Adipocyte (in vitro differentiated cells): ENCODE measurements around the gene SPDYE1.
"Not testable (repeated sequence)": the region's sequence is repeated elsewhere in the genome, so short reads cannot be mapped to it uniquely, and the experiment has no call there.

Source experiments
- DNase-seq: peaks from one replicate; pipeline ENCODE4 v3.0.0-alpha.2; 2015; ENCODE audit warnings: low read depth
- H3K27me3 ChIP-seq: replicated peaks from 2 replicates; pipeline ENCODE4 v1.7.0; 2013; ENCODE audit warnings: mild to moderate bottlenecking, low read length, moderate library complexity; ENCODE audit not compliant: control insufficient read depth, insufficient read depth
- H3K36me3 ChIP-seq: 2 replicates; pipeline ENCODE4 v1.7.0; 2013; ENCODE audit warnings: low read length, mild to moderate bottlenecking, moderate library complexity; ENCODE audit not compliant: control insufficient read depth, insufficient read depth, severe bottlenecking
- H3K4me1 ChIP-seq: 2 replicates; pipeline ENCODE4 v1.7.0; 2013; ENCODE audit warnings: mild to moderate bottlenecking, low read length, moderate library complexity; ENCODE audit not compliant: control insufficient read depth, insufficient read depth
- H3K4me3 ChIP-seq: 2 replicates; pipeline ENCODE4 v1.7.0; 2013; ENCODE audit warnings: mild to moderate bottlenecking, low read length, moderate library complexity
- H3K9ac ChIP-seq: 2 replicates; pipeline ENCODE4 v1.7.0; 2013; ENCODE audit warnings: mild to moderate bottlenecking, low read length, moderate library complexity
- H3K9me3 ChIP-seq: 2 replicates; pipeline ENCODE4 v1.7.0; 2013; ENCODE audit warnings: mild to moderate bottlenecking, low read length, moderate library complexity; ENCODE audit not compliant: control insufficient read depth

Gene SPDYE1

DNA sequence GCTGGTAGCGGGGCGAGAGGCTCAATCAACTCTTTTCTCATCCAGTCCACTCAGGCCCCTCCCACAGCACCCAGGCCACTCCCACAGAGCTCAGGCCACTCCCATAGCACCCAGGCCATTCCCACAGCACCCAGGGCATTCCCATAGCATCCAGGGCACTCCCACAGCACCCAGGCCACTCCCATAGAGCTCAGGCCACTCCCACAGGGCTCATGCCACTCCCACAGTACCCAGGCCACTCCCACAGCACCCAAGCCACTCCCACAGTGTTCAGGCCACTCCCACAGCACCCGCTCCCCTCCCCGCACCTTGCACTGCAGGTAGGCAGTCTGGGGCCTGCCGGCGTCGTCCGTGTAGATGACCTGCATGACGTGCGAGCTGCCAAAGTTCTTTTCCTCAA, 38.7 kb downstream of the SPDYE1 start:
- not testable (repeated sequence) for H3K4me3 ChIP-seq, H3K9ac ChIP-seq, H3K36me3 ChIP-seq, H3K27me3 ChIP-seq, H3K9me3 ChIP-seq, H3K4me1 ChIP-seq
- DNase-seq, result peak; percentile 24

GRCh38 chr7:44037951-44038350, 40.3 kb downstream of the SPDYE1 start:
- not testable (repeated sequence) for DNase-seq, H3K9ac ChIP-seq, H3K36me3 ChIP-seq, H3K9me3 ChIP-seq, H3K4me1 ChIP-seq, H3K4me3 ChIP-seq, H3K27me3 ChIP-seq

DNA sequence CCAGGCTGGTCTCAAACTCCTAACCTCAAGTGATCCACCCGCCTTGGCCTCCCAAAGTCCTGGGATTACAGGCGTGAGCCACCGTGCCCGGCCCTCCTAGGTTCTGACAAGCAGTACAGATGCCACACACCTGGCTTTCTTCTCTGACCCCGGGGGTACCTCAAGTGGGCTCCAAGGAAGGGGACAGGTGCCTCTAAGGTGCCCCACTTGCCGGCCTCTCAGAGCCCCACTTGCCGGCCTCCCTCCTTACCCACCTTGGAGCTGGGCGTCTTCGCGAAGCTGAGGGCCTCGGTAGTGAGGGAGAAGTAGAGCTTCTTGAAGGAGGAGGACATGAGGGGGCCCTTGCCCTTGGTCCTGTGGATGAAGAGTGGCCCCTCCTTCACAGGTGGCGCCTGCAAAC, 40.9 kb downstream of the SPDYE1 start:
- not testable (repeated sequence) for H3K9ac ChIP-seq, H3K36me3 ChIP-seq, H3K27me3 ChIP-seq, H3K4me3 ChIP-seq, H3K9me3 ChIP-seq, DNase-seq, H3K4me1 ChIP-seq

- H3K9ac ChIP-seq, H3K4me3 ChIP-seq, H3K36me3 ChIP-seq, H3K9me3 ChIP-seq, H3K27me3 ChIP-seq, H3K4me1 ChIP-seq: not testable (repeated sequence)
- peak; percentile 45 for DNase-seq
Measured at GRCh38 chr7:44038961-44039558, 41.4 kb downstream of the SPDYE1 start.

DNA sequence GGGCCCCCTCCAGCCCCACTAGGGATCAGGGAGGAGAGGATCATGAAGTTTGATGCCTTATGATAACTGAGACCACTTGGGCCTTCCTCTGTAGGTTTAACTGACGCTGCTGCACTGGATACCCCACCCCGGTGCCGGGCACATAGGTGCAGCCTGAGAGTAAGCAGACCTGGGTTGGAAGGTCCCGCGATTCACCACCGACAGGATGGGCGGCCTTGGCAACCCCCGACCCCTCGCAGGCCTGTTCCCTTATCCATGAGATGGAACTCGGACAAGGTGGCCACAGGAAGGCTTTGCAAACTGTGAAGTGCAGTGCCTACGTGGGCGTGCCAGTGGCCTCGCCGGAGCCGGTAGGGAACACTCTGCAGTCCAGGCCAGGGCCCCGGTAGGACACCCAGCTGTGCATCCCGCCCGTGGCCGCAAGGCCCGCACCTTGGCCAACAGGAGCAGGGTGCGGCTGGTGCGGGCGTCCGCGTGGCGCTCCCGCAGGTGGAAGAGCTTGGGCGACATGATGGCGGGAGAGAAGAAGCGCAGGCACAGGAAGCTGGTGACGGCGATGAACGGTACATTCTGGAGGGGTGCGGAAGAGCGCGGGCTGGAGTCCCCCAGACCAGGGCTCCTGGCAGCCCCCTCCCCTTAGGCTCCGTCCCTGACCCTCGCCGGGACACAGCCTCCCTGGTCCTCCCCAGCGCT, 42.2 kb downstream of the SPDYE1 start:
- H3K4me3 ChIP-seq, DNase-seq, H3K27me3 ChIP-seq: not testable (repeated sequence)

DNA sequence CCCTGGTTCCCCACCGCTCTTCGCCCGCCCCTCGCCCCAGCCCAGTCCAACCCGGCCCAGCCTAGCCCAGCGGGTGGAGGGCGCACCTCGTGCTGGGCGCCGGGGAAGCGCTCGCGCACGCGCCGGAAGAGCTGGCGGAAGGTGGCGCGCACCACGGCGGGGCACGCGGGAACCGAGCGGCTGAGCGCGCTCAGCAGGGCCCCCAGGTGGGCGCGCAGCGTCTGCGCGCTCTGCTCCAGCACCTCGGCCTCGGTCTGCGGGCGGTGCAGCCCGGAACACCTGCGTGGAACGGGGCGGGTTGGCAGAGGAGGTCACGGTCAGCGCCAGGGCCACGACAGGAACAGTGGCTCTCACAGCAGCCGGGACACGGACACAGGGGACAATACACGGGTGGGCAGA, 42.8 kb downstream of the SPDYE1 start:
- peaks cover 10% of the 10 kb centered on the region for H3K4me1 ChIP-seq
- H3K9me3 ChIP-seq, H3K9ac ChIP-seq, H3K27me3 ChIP-seq, H3K36me3 ChIP-seq, H3K4me3 ChIP-seq: not testable (repeated sequence)
- peak; percentile 21 for DNase-seq

More for the DNA sequence above, 42.2 kb downstream of the SPDYE1 start:
- not testable (repeated sequence) for H3K4me1 ChIP-seq, H3K9ac ChIP-seq, H3K36me3 ChIP-seq, H3K9me3 ChIP-seq

GRCh38 chr7:44042221-44042620, 44.5 kb downstream of the SPDYE1 start:
- Histone ChIP-seq H3K4me1 (peaks cover 15% of the 10 kb centered on the region), H3K9me3 (no peaks in the 10 kb centered on the region), H3K27me3 (no peaks in the 10 kb centered on the region), H3K9ac (no peak overlapping the region), H3K4me3 (no peak overlapping the region), H3K36me3 (peaks cover 6% of the 10 kb centered on the region)
- DNase-seq, result no peak

DNA sequence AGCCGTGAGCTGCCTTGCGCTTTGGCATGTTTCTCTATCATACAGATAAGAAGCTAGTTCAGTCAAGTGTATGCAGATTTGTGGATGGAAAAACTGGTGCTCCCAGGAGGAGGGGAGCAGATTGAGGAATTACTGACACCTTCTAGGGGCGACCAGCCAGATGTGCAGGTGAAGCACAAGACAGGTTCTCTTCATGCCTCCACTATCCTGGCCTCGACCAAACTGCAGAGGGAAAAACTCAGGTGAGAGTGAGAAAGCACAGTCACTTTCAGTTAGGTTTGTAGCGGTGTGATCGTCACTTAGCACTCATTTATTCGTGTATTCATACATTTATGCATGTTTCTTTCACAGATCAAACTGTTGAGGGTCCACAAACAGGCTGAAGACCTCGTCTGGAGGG, 46.2 kb downstream of the SPDYE1 start:
- H3K4me1 ChIP-seq, result peaks cover 22% of the 10 kb centered on the region
- H3K36me3 ChIP-seq, result peaks cover 6% of the 10 kb centered on the region
- peak overlapping the region; percentile 94 for H3K9ac ChIP-seq
- no peaks in the 10 kb centered on the region for H3K9me3 ChIP-seq
- no peaks in the 10 kb centered on the region for H3K27me3 ChIP-seq
- DNase-seq, result no peak
- H3K4me3 ChIP-seq, result peak overlapping the region; percentile 90

- DNase-seq, result peak; percentile 98
- Histone ChIP-seq H3K4me3 (peak within 1 kb of the TSS; percentile 90), H3K27me3 (no peaks in the 10 kb centered on the region), H3K9me3 (no peaks in the 10 kb centered on the region), H3K9ac (peak within 1 kb of the TSS; percentile 94), H3K36me3 (peaks cover 9% of the 10 kb centered on the region), H3K4me1 (peaks cover 22% of the 10 kb centered on the region)
Measured at GRCh38 chr7:44044315-44045225, 46.9 kb downstream of the SPDYE1 start, which contains the start of gene DBNL. DBNL (plus strand) TSS chr7:44044702; CDS start chr7:44044738, 36 bp downstream.

DNA sequence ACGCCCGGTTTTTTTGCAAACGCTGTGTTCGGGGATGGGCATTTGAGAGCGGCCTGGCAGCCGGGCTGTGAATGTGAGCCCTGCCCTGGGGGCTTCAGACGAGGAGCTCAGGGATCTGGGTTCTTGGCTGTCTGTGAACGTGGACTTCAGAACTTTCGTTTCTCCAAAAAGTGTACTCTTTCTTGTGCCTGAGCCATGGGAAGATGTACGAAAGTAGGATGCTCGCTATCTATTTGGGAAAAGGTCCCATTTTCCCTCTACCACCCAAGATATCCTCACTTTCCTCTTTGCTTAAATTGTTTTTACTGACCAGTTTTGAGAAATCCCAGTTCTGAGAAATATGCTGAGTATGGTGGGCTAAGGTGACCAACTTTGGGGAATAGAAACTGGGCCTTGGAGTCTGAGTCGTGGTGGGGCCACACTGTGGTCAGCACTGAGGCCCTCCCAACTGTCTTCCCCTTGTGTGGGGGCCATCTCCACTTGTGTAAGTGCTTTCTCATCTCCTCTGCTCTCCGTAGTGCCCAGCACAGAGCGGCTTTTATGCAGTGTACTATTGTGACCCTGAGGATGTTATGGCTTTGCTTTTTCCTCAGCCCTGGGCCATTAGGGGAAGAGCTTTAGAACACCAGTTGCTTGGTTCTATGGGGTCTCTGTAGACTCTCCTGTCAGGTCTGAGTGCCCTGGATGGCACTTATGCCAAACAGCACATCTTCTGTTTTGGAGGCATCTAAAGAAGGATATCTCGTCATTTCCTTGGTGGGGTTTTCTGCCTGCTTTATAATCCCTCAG, 47.7 kb downstream of the SPDYE1 start:
- peak; percentile 74 for DNase-seq
- Histone ChIP-seq H3K4me3 (peak overlapping the region; percentile 90), H3K27me3 (no peaks in the 10 kb centered on the region), H3K4me1 (peaks cover 22% of the 10 kb centered on the region), H3K9me3 (no peaks in the 10 kb centered on the region), H3K9ac (peak overlapping the region; percentile 94), H3K36me3 (peaks cover 17% of the 10 kb centered on the region)
